Limb (tissue), 2 donors: ENCODE results near the gene LGALS9.
"Not testable (repeated sequence)": the region's sequence is repeated elsewhere in the genome, so short reads cannot be mapped to it uniquely, and the experiment has no call there.

Source experiments
- DNase-seq, 2 donors: peaks; one replicate each; pipeline ENCODE4 v3.0.0-alpha.2; 2016; ENCODE audit errors: extremely low spot score in 2 of 2

LGALS9 gene

DNA sequence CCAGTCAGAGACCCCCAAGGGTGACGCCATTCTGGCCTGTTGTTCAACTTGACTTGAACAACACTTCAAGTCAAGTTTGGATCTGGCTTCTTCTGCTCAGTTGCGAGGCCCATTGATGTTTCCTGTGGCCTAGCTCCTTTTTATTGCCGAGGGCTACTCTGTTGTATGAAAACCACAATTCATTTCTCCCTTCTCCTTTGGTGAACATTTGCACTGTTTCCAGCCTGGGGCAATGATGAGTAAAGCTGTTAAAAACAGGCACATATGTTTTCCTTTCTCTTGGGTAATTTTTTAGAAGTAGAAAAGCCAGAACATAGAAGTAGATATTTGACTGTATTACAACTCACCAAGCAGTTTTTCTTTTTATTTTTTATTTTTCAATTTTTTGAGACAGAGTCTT lies 1.7 kb upstream of the LGALS9 start:
- not testable (repeated sequence) for DNase-seq

DNA sequence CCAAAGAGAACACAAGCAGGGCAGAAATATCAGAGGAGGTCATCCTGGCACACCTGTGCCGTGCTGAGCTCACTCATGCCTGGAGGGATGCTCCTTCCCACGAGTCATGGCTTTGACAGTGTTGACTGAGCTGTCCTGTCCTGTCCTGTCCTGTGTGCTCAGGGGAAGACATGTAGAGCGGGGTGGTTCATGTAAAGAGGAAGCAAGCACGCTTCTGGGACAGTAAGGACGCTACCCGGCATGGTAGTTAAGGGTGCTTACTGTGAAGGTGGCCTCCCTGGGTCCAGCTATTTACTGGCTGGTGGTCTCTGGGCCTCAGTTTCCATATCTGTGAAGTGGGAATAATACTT lies 398 bp downstream of the LGALS9 start:
- DNase-seq, result no peak

DNA sequence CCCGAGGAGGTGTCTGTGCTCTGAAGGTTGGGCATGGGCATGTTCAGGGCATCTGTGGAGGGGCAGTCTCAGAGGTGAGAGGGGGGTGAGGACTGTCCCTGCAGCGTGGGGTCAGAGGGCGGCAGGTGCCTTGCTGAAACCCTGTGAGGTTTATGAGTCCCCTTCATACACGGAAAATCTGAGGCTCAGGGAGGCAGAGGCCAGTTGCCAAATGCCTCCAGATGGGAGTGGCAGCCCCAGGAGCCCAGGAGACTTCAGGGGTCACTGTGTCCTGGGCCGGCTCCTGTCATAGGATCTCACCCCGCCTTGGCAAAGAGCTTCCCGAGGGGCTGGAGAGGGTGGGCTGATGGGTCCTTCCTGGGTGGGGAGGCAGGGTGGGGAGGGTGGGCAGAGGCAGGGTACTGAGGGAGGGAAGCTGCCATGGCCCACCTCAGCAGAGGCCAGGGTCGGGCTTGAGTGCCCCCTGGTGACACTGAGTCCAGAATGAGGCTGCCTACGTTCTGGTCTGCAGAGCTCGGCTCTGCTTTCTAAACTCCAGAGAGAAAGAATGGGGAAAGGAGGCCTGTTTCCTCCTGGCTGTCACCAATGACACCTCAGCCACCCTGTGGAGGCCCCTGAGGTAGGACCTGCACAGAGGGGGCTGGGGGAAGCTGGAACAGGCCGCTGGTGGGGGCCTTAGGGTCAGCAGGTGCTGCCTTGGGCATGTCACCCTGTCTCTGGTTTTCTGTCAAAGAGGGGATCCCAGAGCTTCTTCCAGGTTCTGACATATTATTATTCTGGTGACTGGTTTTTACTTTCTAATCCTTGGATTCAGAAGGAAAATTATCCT lies 1.1 kb downstream of the LGALS9 start:
- DNase-seq, result no peak

DNA sequence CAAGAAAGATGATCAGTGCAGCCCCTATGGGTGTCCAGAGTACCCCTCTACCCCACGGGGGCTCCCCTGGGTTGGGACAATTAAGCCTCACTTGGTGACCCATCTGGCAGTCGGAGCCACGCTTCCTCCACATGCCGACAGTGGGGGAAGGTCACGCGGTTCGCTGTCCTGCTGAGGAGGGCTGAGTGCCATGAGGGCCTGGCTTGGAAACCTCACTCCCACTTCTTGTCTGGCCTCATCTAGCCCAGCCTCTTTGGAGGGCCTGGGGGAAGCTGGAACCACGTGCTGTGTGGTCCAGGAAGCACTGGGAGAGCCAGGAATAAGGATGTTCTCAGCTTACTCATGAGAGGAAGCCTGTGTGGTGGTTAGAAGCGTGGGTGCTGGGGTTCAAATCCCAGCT lies 1.8 kb downstream of the LGALS9 start:
- DNase-seq, result peak in 1 of 2 donors; percentile 25

DNA sequence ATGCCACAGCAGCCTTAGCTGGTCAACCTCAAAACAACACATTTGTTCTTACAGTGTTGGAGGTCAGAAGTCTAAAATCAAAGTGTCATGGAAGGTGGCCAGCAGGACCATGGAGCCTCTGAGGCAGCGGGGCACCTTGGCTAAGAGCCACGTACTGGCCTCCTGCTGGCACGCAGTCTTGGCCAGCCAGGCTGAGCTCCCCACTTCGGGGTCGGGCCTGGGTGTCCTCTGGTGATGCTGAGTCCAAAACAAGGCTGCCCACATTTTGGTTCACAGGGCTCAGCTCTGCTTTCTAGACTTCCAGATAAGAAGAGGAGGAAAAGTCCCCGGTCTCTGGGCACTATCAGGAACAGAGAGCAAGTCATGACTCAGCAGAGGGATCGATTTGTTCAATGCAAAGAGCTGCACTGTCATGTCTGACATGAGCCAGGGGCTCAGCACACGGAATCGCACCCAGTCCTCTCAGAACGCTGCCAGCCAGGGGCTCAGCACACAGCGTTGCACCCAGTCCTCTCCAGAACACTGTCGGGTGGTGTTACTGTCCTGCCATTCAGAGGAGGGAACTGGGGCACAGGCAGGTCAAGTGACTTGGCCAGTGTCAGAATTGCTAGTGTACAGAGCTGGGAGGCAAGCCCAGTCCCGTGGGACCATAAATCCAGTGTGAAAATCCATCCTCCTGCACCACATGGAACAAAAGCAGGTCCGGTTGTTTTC lies 2.5 kb downstream of the LGALS9 start:
- no peak for DNase-seq

DNA sequence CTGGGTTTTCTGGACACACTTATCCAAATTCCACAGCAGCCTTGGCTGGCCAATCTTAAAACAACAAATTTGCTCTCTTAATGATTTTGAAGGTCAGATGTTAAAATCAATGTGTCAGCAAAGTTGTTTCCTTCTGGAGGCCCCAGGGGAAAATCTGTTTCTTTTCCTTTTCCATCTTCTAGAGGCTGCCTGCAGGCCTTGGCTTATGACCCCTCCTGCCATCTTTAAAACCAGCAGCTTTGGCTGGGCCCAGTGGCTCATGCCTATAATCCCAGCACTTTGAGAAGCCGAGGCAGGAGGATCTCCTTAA lies 3.0 kb downstream of the LGALS9 start:
- DNase-seq, result no peak

DNA sequence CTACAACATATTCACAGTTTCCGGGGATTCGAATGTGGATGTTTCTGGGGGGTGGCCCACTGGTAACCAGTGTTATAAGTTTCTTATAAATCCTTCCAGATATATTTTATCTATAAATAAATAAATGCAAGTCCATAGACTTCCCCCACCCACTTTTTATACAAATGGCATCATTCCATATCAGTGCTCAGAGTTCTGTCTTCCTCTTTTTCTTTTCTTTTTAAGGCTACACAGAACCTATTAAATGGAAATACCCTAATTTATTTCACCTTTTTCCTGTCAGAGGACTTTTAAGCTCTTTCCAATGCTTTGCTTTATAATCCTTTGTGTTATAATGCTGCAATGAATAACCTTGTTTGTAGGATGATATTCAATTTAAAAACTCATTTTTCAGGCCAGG lies 3.8 kb downstream of the LGALS9 start:
- DNase-seq, result no peak

DNA sequence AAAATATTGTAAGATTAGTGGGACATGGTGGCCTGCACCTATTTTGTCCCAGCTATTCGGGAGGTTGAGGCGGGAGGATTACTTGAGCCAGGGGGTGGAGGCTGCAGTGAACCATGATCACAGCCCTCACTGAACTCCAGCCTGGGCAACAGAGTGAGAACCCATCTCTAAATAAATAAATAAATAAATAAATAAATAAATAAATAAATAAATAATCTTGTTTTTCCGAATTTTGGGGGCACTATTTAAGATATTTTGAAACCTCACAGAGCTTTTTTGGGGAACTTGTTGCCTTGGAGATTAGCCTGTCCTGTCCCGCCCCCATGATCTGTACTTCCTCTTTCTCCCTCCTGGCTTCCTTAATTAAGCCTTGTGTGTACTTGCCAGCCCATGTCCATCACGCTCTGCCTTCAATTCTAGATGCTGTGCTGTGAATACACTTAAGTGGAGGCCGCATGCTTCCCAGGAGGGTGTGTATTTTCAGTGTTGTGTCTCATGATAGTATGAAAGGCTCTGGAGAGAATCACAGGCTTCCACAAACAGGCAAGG lies 4.4 kb downstream of the LGALS9 start:
- no peak for DNase-seq

DNA sequence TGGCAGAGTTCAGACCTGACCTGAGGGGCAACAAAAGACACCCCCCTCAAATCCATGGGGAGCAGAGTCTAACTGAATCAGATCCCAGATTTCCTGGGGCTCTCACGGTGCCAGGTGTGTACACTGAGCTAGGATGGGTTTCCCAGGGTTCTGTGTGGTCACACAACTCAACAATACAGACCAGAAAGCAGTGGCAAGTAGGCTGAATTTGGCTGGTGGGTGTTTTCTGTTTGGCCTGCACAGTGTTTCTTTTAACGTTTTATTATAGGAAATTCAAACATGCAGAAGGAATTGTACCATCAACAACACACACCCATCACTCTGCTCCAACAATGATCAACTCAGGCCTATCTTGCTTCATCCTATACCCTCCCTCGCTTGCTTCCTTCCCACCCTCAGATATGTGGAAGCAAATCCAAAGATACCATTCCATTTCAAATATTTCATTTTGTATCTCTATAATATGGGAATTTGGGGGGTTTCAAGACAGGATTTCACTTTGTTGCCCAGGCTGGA lies 5.1 kb downstream of the LGALS9 start:
- DNase-seq, result not testable (repeated sequence)

DNA sequence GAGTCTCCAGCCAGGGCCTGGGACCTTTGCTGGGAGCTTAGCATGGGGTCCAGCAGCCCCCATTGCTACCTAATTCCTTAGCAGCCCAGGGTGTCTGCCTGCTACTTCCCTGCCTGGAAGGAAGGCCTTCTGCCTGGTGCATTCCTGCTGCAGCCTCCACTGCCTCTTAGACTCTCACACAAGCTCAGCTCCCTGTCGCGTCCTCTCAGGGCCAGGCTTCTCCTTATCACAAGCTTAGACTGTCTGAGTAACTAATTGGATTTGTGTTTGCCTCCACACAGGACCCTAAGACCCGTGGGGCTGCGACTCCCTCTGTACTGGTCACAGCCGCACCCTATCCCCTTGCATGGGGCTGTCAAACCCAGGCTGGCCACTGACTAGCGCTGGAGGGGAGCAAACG lies 6.8 kb downstream of the LGALS9 start:
- DNase-seq, result not testable (repeated sequence)

DNA sequence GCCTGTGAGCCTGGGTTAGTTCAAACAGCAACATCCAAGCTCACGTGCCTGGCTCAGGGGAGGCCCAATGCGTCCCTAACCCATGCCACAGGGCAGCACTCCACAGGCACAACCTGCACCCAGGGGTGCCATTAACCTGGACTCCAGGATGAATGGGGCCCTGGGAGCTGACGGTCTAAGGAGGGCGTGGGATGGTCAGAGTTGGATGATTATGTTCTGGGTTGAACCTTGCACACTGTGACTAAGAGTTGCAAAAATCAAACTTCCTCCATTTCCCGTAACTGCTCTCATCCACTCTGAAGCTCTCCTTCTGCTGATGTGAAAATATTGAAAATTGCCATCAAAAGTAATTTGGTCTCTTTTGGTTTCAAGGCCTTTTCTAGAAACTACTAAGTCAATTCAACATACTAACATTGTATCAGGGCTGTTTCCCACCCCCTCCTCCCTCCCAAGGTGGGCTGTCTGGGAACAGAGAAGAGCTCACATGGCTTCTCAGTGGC lies 7.5 kb downstream of the LGALS9 start:
- not testable (repeated sequence) for DNase-seq

DNA sequence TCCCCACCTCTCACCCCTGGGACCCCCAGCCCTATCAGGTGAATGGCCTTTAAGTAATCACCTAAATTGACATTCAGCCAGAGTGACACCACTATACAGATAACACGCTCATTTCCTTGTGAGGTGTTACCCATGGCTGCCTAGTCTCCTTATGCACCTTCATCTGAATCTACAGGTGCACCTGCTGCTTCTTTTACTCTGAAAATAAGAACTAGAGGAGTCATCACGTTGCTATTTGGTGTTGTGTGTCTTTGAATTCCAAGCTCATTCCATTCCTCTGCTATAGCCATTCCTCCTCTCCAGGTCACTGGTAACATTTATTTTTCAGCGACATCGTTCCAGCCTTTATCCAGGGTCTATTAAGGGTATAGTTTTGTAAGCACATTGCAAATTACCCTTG lies 9.8 kb downstream of the LGALS9 start:
- DNase-seq, result no peak

DNA sequence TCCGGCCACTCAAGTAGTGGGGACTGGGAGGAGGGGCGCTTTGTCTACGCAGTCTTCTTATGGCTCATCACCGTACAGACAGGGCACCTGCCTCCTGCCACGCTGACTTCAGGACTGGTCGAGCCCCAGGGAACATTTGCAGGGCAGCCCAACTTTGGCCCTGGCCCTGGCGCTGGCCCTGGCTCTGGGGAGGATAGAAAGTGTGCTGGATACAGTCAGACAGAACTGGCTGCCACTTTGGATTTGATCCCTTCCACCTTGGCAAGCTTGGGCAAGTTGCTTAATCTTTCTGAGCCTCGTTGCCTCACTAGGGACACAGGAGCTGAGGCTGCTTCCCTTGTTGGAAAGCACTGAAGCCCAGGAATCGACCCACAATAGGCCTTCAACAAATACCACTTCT lies 13.6 kb downstream of the LGALS9 start:
- no peak for DNase-seq

DNA sequence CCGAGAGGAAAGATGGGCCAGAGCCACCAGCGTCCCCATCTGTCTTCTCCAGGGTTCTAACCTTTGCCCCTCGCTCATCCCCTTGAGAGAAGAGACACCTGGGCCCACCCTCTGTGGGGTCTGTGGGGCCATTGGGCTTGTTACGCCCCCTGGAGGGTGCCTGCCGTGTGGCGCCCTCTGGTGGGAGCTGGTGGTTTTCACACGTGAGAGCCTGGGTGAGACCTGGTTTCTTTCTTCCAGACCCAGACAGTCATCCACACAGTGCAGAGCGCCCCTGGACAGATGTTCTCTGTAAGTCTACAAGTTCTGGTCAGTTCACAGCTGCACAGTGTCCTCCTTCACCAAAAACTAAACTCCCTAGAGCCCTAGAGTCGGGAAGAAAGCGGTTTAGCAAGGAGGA lies 14.6 kb downstream of the LGALS9 start:
- DNase-seq, result not testable (repeated sequence)

DNA sequence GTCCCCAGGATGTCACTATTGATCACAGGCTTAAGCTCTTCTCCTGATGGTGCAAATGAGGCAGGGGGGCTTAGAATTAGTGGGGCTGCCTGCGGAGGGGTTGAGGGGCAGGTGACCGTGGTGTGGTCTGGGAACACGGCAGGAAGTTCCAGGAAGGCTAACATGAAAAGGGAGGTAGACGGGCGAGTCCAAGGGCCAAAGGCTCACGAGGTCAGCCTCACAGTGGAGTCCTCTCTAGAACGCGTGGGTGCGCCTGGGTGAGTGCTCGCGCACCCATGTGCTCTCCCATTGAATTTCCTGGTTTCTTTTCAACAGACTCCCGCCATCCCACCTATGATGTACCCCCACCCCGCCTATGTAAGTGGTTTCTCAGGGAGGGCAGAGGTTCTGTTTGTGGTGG lies 15.2 kb downstream of the LGALS9 start:
- no peak for DNase-seq

DNA sequence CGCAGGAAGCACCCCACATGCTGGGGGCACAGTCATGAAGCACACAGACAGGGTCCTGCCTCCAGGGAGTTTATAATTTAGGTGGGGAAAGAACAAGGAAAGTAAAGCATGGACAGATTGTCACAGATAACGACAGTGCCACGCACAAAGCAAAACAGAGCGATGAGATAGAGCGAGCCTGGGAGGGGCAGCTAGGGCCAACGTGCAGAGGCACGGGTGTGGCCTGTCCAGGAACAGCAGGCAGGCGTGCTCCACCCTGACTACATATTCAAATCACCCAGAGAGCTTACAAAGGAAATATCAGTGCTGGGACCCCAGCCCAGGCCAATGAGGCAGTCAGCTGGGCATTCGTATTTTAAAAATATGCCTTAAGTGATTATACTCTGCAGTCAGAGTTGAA lies 16.8 kb downstream of the LGALS9 start:
- no peak for DNase-seq

DNA sequence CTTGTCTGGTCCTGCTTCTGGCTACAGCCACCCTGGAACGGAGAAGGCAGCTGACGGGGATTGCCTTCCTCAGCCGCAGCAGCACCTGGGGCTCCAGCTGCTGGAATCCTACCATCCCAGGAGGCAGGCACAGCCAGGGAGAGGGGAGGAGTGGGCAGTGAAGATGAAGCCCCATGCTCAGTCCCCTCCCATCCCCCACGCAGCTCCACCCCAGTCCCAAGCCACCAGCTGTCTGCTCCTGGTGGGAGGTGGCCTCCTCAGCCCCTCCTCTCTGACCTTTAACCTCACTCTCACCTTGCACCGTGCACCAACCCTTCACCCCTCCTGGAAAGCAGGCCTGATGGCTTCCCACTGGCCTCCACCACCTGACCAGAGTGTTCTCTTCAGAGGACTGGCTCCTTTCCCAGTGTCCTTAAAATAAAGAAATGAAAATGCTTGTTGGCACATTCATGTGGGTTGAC lies 18.2 kb downstream of the LGALS9 start:
- not testable (repeated sequence) for DNase-seq

DNA sequence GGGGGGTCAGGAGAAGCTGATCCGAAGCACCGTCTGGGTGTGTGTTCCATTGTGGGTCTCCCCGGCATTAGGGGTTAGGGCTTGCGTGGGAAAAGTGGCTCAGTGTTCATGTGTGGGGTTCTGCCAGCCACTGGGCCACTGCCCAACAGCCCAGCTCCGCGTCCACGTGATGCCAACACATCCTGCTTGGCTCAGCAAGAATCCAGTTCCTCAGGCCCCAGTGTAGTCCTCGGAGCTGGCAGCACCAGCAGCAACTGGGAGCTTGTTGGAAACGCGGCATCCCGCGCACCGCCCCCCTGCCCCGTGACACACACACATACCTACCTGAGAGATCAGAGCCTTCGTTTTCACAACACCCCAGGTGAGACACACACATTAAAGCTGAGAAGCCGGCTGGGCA lies 18.9 kb downstream of the LGALS9 start:
- DNase-seq, result no peak

DNA sequence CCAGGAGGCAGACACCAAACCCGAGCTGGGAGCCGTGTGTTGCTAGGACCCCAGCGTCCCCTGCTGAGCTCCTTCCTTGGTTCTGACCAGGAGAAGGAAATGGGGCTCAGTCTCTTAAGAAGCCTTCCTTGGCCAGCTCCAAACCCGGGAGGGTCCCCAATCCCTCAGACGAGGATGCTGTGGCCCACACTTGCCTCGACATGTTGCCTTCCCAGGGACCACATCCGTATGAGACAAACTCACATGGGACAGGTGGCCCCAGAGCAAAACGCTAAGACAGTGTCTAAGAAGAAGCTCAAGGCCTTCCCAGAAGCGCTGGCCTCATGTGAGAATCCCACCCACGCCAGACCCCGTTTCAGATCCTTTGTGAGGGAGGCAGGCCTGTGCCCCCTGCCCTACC lies 19.8 kb downstream of the LGALS9 start:
- DNase-seq, result no peak

DNA sequence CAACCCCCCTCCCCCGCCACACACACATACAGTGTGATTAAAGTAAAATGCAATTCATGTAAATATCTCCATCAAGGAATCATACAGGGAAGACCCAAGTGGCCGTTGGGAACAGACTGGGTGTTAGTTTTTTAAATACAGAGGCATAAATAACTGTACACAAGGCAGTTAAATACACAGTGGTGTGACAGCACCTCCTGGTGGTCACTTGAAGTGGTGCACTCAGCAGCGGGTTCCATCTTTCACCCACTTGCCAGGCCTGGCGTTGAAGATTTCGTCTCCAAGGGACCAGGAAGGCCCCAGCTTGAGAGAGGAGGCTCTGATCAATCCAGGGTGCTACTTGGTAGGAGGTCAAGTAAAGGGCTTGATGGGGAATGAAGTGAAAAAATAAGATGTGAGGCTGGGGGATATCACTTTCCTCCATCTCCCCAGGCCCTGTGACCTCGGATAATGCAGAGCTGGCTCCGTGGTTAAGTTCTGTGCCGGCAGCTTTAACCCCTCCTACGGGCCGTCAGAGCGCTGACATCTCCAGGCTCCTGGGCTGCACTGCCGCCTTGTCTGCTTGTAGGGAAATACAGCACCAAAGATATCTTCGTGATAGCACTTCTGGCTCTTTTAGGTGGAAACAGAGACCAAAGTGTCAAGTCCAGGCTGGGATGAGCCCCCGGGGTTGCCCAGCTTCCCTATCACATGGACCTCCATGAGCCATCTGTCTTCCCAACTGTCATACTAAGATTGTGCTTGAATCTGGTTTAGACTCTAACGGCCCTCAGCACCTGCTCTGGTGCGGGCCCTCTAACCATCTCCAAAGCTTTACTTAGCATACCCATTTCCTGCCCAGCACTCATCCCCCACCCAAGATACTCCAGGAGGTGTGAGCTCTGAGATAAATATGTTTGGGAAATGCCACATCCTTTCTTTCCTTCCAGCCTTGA lies 20.7 kb downstream of the LGALS9 start:
- peak in 1 of 2 donors; percentile 52 for DNase-seq

DNA sequence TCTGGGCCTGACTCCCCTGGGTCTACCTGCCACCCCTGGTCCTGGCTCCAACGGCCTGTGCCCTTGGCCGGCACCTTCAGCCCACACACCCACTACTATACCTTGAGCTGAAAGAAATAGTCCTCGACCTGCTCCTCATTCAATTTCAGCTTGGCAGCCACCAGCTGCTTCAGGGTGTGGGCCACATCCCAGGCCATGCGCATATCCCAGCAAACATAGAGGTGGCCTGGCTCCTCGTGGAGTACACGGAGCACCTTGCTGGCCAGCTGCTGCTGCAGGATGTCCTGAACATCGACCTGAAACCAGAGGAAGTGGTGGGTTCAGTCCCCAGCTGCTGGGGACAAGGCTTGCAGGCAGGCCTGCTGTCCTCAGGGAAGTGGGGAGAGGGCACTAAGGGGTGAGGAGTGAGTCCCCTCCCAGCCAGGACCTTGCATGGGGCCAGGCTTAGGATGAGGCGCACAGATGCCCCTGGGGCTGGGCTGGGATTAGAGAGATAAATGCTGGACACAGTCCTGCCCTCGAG lies 22.5 kb downstream of the LGALS9 start:
- DNase-seq, result not testable (repeated sequence)
